ENCODE results near the gene MCU. TPM values are rescaled to one million over a fixed set of nuclear protein-coding genes. Genes with fewer than 3 reads are reported as not detected.

The MCU gene
- total RNA-seq, 1 donor from 2014 or later = 51.8 TPM

DNA sequence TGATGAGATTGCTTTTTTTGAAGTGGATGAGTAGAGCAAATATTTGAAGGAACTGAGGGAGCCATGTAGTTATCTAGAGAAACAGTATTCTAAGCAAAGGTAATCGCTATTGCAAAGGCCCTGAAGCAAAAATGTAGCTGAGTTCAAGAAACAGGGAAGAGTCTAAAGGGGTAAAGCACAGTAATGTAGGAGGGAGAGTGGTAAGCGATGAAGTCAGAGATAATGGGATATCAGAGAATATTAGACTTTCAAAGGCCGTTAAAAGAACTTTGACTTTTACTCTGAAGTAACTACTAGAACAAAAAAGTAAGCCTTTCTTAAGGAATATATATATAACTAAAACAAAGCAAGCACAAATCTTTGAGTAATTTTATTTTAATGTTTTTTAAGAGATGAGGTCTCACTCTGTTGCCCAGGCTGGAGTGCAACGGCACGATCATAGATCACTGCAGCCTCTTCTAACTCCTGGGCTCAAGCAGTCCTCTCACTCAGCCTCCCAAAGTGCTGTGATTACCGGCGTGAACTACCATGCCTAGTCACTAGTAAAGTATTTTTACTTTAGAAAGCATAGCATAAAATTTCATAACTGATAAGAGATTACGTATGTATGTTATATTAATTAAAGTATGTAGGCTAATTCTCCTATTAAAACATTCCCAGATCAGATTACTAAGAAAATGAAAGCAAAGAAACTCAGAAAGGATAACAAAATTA lies 139.9 kb downstream of the MCU start:
- DNase-seq (ENCODE audit: low spot score in 2 of 2) (no peak), FAIRE-seq (no peak)

DNA sequence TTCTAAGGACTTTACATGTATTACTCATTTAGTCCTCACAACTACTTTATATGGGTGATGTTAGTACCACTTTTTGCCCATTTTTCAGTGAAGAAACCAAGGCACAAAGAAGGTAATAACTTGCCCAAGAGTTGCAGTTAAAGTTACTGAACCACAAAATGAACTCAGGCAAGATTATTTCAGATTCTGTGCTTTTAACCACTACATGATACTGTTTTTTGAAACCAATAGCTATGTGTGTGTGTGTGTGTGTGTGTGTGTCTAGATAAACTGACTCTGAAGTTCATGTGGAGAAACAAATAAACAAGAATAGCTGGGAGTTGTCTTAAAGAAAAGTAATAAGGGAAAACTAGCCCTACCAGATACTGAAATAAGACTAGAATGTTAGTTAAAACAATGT lies 140.8 kb downstream of the MCU start:
- FAIRE-seq (no peak), DNase-seq (ENCODE audit: low spot score in 2 of 2) (no peak)

DNA sequence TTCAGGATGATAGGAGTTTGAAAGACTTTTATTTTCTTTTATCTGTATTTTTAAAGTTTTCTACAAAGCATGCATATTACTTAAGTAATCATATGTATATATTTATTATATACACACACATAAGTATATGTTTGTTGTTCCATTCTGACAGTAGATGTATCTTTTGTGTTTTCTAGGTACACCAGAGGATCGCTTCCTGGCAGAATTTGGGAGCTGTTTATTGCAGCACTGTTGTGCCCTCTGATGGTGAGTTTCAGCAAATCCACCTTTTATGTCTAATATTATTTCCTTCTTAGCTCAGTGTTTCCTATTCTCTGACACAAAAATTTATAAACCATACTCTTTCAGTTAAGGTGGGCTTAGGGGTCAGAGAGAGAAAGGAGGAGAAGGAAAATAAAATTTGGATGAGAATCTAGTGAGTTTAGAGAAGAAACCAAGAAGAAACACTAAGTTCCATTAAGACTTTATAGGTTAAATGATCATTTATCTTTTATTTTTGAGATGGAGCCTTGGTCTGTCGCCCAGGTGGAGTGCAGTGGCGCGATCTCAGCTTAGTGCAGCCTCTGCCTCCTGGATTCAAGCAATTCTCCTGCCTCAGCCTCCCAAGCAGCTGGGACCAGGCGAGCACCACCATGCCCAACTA lies 142.4 kb downstream of the MCU start:
- DNase-seq (ENCODE audit: low spot score in 2 of 2) = peak; percentile 22 to 40
- FAIRE-seq = peak; percentile 94

DNA sequence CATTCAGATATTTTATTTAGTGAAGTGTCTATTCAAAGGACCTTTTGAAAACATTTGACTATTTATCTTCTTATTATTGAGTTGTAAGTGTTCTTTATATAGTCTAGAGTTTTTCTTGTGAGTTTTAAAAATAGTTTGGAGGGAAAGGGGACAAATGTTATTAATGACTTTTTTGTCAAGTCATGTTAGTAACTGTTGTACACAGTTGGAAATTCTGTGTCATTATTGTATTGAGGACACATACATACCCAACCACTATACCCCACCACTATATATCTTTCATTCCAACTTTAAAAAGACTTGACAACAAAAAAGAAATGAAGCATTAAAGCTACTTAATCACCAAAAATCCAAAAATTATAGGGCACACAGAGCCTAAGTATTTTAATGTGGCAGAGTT lies 148.4 kb downstream of the MCU start:
- FAIRE-seq (no peak), DNase-seq (ENCODE audit: low spot score in 2 of 2) (no peak)

DNA sequence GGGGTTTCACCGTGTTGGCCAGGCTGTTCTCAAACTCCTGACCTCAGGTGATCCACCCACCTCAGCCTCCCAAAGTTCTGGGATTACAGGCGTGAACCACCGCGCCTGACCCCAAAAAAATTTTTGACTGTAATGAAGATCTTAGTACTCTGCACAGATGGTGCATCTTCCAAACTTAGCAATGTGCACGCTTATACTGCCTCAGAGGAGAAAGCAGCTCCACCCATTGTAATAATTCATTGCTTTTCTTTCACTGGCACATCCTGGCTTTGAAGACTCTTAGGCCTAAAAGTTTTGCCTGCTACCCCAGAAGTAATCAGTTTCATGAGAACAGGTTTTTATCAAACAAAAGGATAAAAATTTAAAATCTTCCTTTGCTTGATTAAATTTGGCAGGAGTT lies 149.5 kb downstream of the MCU start:
- FAIRE-seq (no peak), DNase-seq (ENCODE audit: low spot score in 2 of 2) (no peak)

DNA sequence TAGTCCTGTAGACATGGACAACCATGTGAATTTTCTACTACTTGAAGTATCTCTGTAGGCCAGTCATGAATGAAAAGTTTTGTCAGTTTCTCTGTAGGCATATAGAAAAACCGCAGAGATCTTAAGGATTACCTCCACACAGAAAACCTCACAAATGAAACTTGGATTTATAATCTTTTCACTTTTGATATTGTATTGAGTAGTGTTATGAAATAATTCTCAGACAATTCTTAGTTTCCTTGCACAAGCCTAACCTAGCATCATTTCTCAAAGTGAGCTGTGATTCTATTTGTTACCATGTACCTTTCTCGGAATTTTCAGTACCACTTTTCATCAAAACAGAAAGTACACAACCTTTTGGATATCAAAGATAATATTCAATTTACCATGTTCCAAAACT lies 150.2 kb downstream of the MCU start:
- DNase-seq (ENCODE audit: low spot score in 2 of 2) (no peak), FAIRE-seq (no peak)

DNA sequence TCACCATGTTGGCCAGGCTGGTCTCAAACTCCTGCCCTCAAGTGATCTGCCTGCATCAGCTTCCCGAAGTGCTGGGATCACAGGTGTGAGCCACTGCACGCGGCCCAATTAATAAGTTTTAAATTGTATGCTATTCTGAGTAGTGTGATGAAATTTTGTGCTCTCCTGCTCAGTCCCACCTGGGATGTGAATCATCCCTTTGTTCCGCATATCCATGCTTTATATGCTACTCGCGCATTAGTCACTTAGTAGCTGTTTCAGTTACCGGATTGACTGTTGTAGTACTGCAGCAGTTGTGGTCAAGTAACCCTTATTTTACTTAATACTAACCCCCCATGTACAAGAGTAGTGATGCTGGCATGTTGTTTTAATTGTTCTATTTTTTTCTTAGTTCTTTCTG lies 154.3 kb downstream of the MCU start:
- DNase-seq (ENCODE audit: low spot score in 2 of 2) (no peak), FAIRE-seq (no peak)

DNA sequence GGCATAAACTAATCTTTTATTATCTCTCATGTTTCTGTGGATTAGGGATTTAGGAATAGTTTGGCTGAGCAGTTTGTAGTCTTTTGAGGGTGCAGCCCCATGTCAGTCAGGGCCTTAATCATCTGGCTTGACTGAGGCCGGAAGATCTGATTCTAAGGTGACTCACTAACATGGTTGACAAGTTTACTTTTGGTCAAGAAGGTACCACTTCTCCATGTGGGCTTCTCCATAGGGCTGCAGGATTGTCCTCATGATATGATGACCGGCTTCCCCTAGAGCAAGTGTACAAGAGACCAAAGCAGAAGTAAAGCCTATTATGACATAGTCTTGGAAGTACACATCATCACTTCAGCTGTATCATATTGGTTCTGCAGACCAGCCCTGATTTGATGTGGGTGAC lies 155.7 kb downstream of the MCU start:
- no peak for DNase-seq (ENCODE audit: low spot score in 2 of 2)
- FAIRE-seq = no peak

DNA sequence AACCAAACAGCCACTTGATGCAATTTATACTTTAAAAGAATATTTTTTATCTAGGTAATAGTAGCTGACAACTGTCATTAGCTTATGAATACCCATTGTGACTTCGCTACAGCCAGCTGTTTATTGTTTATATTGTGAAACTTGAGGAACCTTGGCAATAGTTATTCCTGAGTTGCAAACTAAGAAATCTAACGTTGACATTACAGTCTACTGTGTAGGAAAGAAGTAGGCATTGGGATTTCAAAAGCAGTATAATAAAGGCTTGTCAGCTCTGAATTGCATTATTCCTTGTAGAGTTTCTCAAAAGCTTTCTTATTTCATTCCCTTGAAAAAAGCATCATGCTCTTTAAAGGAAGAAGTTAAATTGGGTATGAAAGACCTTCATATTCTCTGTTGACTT lies 158.9 kb downstream of the MCU start:
- no peak for DNase-seq (ENCODE audit: low spot score in 2 of 2)
- FAIRE-seq = no peak

DNA sequence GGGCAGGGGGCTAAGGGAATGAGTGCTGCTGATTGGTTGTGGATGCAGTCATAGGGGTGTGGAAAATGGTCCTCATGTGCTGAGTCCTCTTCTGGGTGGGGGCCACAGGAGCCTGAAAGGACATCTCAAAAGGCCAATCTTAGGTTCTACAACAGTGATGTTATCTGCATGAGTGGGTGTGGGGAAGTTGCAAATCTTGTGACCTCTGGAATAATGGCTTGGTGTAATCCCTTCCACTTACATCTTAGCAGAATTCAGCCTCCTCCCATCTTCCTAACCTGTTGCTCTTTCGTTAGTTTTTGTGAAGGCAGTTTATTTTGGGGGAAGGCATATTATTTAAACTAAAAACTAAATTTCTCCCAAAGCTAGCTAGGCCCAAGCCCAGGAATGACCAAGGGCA lies 159.6 kb downstream of the MCU start:
- DNase-seq (ENCODE audit: low spot score in 2 of 2) (no peak), FAIRE-seq (no peak)

DNA sequence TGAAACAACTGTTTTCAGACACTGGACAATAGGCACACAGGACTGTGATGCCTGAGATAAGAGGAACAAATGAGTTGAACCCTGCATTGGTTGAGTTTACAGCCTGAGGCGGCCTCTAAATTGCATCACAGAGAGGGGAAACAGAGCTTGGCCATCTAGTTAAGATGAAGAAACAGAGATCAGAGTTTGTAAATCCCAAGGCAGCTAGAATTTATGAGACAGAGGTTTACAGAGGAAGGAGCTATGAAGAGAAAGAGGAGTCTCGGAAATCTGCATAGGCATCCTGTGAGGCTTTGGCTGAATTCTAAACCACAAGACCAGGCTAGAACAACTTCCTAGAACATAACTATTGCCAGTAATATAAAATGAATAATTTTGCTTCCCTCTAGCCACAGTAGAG lies 160.6 kb downstream of the MCU start:
- FAIRE-seq (no peak), DNase-seq (ENCODE audit: low spot score in 2 of 2) (no peak)

DNA sequence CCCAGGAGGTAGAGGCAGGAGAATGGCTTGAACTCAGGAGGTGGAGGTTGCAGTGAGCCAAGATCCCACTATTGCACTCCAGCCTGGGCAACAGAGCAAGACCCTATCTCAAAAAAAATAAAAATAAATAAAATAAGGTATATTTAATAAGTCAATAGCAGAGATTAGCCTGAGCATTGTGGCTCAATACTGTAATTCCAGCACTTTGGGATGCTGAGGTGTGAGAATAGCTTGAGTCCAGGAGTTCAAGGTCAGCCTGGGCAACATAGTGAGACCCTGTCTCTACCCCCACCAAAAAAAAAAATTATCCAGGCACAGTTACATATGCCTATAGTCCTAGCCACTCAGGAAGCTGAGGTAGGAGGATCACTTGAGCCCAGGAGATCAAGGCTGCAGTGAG lies 163.2 kb downstream of the MCU start:
- FAIRE-seq = no peak

DNA sequence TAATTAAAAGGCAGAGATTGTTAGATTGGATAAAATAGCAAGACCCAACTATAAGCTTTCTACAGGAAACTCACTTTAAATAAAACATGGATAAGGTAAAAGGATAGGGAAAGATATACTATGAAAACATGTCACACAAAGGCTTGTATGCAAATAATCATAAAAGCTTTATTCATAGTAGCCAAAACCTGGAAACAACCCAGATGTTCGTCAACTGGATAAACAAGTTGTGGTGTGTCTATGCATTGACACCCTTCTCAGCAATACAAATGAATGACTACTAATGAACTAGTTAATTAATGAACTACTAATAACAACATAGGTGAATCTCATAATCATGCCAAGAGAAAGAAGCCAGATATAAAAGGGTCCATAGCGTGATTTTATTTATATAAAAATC lies 163.8 kb downstream of the MCU start:
- no peak for DNase-seq (ENCODE audit: low spot score in 2 of 2)
- FAIRE-seq = no peak

More for the DNA sequence above, 163.2 kb downstream of the MCU start:
- DNase-seq (ENCODE audit: low spot score in 2 of 2) = no peak

DNA sequence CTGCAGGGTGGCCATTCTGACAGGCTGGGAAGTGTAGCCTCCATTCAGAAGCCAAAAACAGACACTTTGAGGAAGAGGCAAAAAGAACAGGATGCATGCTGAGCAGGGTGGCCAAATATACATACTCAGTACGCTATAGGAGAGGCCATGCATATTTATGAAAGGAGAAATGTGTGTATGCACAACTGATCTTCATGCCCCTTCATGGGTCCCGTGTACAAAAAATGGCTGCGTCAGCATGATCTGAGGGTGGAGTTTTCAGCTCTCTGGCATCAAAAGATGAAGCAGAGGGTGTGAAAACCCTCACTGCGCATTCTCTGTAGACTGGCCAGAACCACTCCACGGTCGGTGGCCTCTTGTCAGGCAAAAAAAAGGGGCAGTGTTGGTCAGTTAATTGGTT lies 166.1 kb downstream of the MCU start:
- DNase-seq (ENCODE audit: low spot score in 2 of 2) (no peak), FAIRE-seq (no peak)

DNA sequence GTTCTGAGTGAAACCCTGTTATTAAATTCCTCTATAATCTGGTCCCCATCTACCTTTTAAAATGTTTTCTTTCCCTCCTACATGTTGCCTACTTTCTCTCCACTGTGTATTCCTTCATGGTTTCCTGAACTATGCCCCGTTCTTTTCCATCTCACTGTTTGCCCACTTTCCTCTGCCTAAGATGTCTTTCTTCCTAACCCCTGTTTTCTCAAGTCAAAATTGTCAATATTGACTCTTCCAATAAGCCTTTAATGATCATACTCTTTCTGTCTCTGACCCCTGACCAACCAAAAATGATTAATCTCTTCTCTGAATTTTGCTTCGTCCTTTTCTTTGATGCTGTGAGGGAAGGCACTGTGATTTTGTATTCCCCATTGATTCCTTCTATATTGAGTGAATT lies 171.0 kb downstream of the MCU start:
- DNase-seq (ENCODE audit: low spot score in 2 of 2) (no peak), FAIRE-seq (no peak)

DNA sequence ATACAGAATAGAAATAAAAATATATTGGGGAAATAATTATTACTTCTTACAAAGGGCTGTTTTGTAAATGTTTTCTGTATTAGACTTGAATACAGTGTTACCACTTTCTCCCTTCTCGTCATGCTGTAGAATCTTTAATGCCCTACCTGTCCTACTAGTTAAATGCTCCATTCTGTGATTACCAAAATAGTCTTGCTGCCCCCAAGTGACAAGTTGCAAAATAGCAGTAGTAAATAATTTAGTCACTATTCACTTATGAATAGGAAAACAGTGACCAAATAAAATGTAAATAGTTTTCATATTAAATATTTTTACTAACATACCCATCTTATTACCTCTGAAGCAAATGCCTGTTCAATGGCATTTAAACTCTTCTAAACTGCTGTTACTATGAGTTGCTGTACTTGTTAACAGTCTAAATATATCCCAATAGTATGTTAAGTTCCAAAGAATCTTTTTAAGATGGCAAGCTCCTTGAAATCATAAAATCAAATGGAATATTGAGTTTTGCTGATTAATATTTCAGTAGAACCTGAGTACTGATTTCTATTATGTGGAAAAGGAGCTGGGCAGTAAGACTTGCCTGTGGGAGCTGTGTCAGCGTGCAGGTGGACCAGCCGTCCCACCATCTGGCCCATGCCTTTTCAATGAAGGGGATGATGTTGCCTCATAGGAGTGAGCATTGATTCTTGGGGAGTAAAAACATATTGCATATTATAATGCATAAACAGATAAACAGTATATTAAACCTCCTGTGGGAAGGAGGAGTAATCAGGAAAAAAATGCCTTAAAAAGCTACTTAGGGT lies 183.5 kb downstream of the MCU start:
- FAIRE-seq (no peak), DNase-seq (ENCODE audit: low spot score in 2 of 2) (no peak)

DNA sequence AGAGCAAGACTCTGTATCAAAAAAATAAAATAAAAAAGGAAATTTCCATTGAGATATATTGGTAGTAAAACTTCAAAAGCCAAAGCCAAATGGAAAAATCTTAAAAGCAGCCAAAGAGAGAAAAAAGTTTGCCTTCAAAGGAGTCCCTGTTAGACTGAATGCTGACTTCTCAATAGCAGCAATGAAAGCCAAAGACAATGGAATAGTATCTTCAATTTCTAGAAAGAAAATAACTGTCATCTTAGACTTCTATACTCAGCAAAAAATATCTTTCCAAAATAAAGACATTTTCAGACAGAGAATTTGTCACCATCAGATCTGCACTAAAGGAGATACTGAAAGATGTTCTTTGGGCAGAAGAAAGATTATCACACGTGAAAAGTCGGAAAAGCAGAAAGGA lies 187.3 kb downstream of the MCU start:
- no peak for DNase-seq (ENCODE audit: low spot score in 2 of 2)
- no peak for FAIRE-seq

DNA sequence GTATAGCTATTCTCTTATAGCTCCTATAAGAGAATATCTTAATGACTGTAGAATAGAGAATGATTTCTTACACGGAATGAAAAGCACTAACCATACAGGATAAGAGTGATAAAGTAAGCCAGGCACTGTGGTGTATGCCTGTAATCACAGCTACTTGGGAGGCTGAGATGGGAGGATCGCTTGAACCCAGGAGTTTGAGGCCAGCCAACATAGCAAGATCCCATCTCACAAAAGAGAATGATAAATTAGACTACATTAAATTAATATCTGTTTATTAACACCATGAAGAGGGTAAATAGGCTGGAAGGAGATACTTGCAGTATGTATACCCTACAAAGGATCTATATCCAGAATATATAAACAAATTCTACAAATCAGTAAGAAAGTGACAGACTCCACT lies 189.3 kb downstream of the MCU start:
- no peak for DNase-seq (ENCODE audit: low spot score in 2 of 2)
- FAIRE-seq = no peak

DNA sequence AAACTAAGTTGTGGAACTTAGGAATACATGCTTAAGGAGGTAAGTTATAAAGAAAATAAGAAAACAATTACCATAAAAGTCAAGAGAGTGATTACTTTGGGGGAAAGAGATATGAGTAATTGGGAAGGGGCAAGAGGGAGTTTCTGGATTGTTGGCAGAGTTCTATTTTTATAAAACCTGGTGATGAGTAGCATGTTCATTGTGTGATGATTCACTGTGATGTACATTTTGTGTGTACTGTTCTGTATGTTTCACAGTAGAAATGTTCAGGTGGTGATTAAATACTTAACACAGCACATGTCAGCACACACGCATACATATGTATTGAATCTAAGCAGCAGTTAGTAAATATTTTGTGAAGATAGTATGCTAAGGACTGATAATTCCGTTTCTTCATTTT lies 191.9 kb downstream of the MCU start:
- FAIRE-seq (no peak), DNase-seq (ENCODE audit: low spot score in 2 of 2) (no peak)

DNA sequence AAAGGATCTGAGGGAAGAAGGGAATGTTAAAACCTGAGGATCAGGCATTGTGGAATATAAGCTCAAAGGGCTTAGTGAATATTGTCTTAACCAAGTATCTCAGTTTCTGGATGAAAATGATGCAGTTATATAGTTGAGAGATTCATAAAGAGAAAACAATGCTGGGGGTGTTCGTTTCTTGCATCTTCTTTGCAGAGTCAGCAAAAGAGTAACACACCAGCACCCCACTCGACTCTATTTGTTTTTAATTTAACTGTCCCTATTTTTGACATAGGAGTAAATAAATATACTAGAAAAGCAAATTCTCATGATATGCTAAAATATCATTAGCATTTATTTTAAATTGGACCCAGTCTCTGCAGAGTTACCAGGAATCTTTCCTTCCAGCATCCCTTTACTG lies 194.0 kb downstream of the MCU start:
- DNase-seq (ENCODE audit: low spot score in 2 of 2) (no peak), FAIRE-seq (no peak)

DNA sequence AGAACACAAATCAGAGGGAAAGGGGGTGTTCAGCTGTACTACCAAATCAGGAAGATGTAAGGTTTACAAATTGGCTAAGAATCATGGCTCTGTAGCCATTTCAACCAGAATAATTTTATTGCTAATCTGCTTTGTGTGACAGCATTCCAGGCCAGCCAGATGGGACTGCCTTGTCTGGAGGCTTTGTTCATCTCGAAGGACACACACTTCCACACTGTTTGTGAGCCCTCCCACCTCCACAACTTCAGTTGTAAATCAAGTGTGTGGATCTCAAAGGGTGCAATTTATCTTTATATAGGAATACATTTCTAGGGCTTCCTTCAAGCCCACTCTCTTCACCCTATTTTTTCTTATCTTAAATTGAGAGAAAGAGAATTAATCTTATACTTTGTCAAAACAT lies 194.7 kb downstream of the MCU start:
- no peak for DNase-seq (ENCODE audit: low spot score in 2 of 2)
- no peak for FAIRE-seq

DNA sequence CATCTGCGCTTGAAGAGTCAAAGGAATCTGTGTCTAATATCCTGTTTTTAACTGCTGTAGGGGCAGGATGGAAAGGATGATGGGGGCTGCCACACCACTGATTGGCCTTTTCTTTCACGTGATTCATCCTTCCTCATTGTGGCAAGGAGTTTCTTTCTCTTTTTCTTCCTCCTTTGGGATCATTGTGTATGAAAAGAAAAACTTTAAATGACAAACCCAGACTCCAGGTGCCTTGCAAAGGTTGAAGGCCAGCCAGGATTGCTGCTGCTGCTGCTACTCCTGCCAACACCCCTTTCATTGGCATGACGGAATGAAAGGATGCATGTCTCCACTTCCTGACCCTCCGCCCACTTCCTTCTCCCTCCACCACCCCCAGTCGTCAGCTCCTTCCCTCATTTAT lies 195.1 kb downstream of the MCU start:
- no peak for DNase-seq (ENCODE audit: low spot score in 2 of 2)
- FAIRE-seq = no peak

Data from frontal cortex (tissue), 4 donors.